GM21515 (cell line): ENCODE measurements around the gene ITSN1.
"Not testable (repeated sequence)": the region's sequence is repeated elsewhere in the genome, so short reads cannot be mapped to it uniquely, and the experiment has no call there.

ENCODE experiments used
- ATAC-seq: cut with Tn5 transposase; IDR thresholded peaks from one replicate; pipeline ENCODE4 v1.9.1; 2021; ENCODE audit not compliant: unreplicated experiment

The ITSN1 gene

DNA sequence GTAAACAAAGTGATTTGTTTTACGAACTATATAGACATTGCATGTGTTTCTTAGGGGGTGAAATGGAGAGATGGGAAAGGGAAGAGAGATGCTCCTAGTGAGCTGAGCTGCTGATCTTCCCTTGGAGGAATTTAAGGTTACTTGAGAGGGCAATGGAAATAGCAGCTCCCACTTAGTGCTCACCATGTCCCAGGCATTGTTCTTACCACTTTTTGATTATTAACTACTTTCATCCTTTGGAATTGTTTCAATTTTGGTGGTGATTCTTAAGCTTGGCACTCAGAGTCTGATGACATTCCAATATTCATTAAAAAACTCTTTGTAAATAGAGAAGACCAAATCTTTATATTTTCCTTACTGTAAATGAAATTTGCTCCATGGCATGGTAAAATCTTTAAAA lies 124.9 kb downstream of the ITSN1 start:
- no peak for ATAC-seq

DNA sequence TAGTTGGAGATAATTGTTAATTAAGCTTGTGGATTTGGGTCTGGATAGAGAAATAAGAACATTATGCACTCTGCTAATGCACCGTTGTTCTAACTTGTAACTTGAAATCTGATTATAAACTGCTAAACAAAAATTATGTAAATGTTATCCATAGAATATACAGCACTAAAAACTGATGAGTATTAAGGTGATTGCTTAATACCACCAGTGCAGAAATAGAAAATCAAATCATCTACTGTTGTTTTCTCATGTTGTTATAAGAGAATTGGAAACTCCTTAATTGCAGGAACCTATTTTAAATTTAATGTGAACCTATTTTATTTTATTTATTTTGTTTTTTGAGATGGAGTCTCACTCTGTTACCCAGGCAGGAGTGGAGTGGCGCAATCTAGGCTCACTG lies 125.7 kb downstream of the ITSN1 start:
- no peak for ATAC-seq

DNA sequence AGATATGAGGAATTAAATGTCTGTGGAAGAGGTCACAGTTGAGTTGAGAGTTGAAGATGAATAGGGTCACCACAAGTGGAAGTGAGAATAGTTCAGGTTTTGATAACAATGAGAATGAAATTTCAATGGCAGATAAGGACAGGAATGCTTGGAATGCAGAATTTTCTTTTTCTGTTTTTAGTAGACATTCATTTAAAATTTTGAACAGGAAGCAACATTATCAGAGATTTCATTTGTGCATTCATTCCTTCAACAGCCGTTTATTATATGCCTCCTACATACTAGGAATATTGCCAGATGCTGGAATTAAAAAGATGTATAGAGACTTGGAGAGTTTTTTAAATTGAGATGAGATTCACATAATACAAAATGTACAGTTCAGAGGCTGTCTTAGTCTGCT lies 126.8 kb downstream of the ITSN1 start:
- ATAC-seq, result no peak

DNA sequence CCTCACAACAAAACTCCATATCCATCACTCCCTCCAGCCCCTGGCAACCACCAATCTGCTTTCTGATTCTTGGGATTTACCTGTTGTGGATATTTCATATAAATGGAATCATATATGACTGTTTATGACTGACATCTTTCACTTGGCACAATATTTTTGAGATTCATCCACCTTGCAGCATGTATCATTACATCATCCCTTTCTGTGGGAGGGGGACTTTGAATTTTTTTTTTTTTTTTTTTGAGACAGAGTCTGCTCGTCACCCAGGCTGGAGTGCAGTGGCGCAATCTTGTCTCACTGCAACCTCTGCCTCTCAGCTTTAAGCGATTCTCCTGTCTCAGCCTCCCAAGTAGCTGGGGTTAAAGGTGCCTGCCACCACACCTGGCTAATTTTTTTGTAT lies 128.2 kb downstream of the ITSN1 start:
- ATAC-seq, result no peak

DNA sequence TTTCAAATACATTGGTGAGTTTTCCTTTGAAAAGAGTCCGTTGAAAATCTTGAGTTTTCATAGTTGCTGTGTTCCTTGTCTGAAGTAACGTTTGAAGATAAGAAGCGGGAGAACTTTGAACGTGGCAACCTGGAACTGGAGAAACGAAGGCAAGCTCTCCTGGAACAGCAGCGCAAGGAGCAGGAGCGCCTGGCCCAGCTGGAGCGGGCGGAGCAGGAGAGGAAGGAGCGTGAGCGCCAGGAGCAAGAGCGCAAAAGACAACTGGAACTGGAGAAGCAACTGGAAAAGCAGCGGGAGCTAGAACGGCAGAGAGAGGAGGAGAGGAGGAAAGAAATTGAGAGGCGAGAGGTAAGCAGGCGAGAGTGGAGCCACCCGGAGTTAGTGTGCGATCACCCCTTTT lies 129.7 kb downstream of the ITSN1 start:
- ATAC-seq, result no peak

DNA sequence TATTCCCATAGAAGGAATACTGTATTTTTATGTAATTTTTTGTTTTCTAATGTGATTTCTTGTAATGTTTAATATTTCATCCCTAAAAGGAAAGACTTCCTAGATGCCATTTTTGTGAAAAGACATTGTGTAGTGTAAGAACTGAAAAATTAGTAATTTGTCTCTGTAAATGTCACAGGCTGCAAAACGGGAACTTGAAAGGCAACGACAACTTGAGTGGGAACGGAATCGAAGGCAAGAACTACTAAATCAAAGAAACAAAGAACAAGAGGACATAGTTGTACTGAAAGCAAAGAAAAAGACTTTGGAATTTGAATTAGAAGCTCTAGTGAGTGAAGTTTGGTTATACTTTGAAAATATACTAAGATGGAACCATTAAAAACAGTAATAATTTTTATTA lies 132.2 kb downstream of the ITSN1 start:
- ATAC-seq, result no peak

DNA sequence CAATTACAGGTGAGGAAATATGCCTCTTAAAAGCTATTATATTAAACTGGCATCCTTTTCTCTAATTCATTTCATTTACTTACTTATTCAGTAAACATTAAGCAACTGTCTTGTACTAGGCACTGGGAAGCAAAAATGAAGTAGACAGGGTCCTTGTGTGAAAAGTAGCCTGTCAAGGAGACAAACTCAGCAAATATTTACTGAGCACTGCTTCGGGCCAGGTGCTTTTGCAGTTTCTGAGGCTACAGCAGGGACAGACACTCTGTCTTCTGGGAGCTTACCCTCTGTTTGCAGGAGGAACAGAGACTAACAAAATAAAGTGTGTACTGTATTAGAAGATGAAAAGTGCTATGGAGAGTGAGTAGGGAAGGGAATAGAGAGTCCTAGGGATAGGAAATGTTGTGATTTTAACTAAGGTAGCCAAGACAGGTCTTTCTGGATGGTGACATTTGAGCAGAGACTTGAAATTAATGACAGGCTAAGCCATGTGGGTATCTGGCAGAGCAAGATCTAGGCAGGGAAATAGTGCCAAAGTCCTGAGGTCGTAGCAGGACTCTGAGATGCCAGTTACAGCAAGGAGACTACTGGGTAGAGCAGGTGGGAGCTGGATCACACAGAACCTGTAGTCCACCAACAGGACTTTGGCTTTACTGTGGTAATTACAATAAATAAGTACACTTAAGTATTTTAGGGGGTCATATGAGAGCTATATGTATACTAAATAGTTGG lies 133.0 kb downstream of the ITSN1 start:
- ATAC-seq, result no peak

DNA sequence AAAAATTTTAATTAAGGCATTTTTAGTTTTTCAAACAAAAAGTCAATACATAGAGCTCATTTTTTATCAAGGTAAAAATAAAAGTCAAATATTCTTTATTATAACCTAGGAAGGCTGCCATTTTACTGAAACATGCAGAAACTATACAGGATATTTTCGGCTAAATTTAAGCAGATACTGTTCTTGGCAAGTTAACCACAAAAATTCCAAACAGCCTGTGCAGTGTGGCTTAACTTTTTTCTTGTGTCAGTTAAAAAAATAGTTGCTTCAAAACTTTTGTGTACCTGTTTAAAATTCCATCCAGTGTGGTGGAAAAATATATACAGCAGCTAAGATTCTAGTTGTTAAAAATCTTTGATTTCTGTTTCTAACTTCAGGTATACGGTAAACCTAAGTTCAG lies 138.3 kb downstream of the ITSN1 start:
- ATAC-seq, result no peak

DNA sequence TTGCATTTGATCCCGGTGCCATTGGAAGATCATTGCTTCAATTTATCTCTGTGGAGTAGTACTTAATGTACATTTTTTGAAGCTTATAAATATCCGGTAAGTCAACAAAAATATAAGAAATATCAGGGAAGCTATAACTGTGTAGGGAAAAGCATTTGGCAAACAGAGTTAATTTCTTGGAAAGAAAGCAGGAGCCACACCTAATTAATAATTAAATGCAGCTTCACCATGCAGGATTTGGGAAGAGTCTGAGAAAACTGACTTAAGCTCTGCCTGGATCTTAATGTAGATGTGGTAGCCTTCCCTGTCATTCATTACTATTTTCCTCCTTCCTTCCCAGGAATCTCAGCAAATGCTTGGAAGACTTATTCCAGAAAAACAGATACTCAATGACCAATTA lies 138.8 kb downstream of the ITSN1 start:
- no peak for ATAC-seq

DNA sequence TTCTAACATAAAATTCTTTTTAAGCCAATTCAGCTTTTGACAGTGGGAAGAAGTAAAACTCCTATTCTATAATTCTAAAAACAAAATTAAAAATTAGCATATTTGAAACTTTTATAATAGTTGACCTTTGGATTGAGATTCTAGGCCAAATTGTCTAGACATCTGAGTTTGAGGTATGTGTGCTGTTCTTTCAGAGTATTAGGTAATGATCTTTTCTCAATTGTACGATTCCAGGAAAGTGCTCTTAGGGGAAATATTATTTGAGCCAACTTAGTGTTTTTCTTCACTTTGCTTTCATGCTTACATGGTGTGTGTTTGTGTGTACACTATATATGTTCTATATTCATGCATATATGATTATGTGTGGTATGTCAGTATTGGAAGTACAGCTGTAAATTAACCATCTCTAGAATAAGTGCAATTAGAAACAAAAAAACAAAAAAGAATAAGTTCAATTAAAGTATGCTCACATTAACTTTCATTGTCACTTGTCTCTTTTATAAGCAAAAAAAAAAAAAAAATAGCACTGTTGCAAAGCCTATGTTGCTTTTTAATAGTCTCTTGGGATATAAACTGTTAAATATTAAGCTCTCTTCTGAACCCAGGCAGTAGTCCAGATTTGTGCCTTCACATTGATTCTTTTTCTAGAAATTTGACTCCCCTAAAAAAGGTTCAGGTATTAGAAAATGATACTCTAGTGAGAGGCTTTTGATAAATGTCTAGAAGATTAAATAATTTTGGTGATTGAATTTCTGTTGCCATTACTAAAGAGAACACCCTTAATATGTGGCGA lies 141.1 kb downstream of the ITSN1 start:
- no peak for ATAC-seq

DNA sequence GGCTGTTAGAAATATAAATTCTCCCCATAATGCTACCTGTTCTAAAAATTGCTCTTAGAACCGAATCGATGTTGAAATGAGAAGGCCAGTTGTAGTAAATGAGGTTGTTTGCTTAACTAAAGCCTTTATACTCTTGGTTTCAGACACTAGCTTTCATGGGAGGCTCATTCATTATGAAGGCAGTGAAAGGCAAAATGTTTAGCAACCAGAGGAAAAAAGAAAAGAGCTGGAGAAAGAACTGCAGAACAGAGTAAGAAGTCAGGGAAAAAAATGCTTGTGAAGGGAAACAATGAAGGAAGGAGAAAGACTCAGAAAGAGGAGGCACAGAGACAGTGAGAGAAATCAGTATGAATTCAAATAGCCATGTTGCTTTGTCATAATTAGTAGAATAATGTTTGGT lies 145.1 kb downstream of the ITSN1 start:
- ATAC-seq, result no peak

DNA sequence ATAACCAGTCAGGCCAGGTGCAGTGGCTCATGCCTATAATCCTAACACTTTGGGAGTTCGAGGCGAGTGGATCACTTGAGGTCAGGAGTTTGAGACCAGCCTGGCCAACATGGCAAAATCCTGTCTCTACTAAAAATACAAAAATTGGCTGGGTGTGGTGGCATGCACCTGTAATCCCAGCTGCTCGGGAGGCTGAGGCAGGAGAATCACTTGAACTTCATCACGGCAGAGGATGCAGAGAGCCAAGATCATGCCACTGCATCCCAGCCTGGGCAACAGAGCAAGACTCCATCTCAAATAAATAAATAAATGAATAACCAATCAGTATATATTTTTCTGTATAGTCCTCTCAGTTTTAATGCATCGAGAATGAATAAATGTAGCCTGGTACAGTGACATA lies 146.1 kb downstream of the ITSN1 start:
- ATAC-seq, result not testable (repeated sequence)

DNA sequence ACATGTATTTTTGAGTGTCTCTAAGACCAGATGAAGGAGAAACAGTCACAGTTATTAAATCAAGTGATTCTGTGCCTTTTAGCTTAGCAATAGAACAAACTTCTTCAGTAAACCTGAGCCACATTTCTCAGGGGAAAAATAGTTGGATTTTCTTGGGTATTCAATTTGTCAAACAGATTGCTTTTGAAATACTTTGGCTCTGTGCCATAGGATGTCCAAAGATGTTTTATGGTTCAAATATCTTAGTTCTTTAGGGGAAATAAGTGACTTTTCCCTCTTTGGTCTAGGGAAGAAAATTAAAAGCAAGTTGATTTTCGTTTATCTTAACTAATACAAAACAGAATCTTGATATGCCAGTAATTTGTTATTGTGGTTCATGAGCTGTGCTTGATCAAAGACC lies 147.4 kb downstream of the ITSN1 start:
- no peak for ATAC-seq

DNA sequence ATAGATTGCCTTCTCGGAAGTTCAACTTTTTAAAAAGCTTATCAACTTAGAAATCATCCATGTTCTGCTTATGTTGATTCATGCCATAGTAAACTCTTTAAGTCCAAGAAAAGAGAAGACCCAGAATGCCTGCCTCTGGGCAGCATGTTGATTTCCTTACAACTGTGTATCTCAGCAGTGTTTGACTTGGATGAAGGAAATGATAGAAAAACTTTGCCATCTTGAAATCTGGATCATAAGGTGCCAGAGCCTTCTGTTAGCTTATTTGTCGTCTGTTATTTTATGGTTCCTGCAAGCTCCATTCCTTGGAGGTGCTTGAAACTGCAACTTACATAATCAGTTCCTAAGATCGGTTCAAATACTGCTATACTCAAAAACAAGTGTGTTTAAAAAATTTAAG lies 148.8 kb downstream of the ITSN1 start:
- no peak for ATAC-seq

DNA sequence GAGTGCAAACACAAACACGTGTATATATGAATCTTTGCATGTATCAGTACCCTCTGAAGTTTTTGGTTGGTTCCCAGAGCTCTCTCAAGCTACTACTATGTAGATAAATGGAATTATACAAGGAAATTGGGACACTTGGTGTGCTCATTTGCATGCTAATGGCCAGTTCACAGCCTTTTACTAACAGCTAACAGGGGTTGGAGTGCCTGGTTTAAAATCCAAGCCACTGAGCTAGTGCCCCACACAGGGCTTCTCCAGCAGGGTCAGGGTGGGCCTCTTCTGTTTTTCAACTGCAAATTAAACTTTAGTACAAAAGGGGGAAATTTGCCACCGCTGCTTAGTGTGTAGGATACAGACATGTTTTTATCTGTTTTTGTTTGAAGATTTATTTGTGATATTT lies 152.3 kb downstream of the ITSN1 start:
- no peak for ATAC-seq

DNA sequence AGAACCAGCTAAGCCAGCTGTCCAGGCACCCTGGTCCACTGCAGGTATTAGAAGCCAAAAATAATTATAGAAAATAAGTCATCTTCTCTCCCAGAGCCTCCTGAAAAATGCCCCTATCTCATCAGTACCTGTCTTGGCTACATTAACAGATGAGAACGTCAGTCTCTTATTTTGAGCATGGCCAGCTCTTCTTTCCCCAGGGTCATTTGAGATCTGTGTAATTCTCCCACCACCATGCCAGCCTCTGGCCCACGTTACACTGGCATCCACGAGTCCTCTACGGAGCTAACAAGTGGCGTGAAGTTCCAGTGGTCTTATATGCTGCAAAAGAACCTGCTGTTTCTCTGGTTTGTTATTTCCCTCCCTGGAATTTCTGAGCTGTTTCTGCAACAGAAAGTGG lies 155.3 kb downstream of the ITSN1 start:
- no peak for ATAC-seq

DNA sequence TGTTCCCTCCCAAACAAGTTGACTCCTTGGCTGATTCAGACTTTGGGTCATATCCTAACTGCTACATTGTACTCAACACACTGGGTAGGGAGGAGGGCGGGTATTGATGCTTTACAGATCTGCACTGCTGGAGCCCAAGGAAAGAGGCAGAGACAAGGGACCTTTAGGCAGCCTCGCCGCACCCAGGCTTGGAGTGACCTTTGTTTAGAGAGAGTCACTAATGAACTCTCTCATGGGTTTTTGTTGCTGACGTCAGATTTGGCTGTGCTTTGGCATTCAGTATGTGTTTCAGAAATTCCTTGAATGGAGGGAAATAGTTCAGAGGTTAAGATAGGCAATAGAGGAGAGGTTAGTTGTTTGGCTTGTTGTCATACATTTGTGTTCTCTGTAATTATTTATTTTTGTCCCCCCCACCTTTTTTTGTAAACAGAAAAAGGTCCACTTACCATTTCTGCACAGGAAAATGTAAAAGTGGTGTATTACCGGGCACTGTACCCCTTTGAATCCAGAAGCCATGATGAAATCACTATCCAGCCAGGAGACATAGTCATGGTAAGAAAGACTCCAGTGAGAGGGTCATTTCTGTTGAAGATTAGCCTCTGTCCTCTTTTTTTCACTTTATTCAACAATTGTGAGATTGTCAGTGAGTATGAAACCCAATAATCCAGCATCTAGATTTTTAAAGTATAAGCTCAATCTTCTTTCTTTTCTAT lies 157.2 kb downstream of the ITSN1 start:
- no peak for ATAC-seq

DNA sequence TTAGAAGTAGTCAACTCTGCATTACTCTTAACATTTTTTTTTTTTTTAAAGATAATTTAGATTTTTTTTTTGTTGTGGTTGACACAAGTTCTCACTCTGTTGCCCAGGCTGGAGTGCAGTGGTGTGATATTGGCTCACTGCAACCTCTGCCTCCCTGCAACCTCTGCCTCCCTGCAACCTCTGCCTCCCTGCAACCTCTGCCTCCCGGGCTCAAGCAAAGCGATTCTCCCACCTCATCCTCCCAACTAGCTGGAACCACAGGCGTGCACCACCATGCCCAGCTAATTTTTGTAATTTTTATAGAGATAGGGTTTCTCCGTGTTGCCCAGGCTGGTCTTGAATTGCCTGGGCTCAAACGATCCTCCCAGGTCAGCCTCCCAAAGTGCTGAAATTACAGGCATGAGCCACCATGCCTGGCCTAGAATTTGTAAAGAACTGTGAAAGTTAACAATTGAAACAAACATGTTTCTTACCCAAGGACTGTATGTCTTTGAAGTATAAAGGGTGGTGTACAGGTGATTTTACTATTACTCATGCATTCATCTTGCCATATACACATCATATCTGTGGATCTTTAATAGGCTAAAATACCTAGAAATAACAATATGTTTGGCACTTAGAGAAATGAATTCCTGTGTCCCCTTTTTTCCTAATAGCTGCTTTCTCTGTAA lies 158.6 kb downstream of the ITSN1 start:
- no peak for ATAC-seq

DNA sequence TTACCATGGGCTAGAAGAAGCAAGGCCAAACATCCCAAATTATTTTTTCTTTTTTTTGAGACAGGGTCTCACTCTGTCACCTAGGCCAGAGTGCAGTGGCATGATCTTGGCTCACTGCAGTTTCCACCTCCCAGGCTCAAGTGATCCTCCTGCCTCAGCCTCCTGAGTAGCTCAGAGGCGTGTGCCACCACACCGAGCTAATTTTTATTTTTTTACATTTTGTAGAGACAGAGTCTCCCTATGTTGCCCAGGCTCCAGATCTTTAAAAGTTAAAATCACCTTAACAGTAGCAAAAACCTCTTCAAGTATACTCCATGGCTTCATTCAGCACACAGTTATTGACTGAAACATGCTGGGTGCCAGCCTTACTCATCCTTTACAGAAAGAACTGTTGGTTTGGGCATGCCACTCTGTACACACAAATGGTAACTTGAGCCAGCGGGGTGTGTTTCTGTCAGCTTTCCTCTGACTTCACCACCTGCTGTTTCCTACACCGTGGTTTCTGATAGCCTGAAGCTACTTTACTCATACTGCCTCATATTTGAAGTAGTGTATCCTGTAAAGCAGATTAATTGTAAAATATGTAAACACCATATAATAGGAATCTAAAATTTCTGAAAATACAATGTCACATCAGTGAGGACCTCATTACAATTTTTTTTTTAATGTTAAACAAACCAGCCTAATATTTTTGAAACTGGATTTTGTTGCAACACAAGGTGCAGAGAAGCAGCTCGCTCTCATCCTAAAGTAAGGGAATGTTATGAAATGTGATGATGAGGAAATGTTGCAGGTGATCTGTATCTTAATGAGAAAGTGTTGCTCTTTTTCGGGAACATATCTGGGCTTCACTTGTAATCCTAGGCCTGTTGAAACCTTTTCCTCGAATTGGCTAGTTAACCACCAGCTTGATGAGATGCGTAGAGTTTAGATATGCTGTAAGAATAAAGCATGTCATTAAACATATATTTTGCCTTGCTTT lies 159.4 kb downstream of the ITSN1 start:
- no peak for ATAC-seq

DNA sequence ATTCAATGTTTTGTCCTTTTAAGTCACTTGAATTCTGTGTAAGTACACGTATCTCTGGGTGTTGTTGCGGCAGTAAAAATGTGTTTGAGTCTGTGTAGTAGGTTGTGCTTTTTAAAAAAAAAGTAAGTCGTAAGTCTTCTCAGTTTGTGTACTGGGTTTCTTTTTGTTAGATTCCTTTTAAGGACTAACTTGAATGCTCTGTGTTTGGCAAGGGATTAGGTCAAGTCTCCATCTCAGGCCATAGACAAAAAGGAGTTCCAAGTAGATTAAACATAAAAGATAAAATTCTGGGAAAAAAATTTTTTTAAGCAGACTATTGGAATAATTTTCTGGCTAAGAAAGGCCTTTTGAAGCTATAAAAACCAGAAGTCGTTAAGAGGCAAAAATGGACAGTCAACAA lies 160.2 kb downstream of the ITSN1 start:
- ATAC-seq, result no peak
